22Rv1 (cell line): ENCODE measurements around the gene SGPL1.

Experiments
- ZFX ChIP-seq: fragments of 450-650 bp; IDR thresholded peaks from 2 replicates; pipeline ENCODE4 v1.6.1; 2017; ENCODE audit warnings: antibody characterized with exemption, borderline replicate concordance
- TF ChIP-seq, protein P1 (sequence below): fragments of 450-650 bp; IDR thresholded peaks from 2 replicates; pipeline ENCODE4 v1.5.1; 2017; ENCODE audit warnings: mild to moderate bottlenecking

DNA sequence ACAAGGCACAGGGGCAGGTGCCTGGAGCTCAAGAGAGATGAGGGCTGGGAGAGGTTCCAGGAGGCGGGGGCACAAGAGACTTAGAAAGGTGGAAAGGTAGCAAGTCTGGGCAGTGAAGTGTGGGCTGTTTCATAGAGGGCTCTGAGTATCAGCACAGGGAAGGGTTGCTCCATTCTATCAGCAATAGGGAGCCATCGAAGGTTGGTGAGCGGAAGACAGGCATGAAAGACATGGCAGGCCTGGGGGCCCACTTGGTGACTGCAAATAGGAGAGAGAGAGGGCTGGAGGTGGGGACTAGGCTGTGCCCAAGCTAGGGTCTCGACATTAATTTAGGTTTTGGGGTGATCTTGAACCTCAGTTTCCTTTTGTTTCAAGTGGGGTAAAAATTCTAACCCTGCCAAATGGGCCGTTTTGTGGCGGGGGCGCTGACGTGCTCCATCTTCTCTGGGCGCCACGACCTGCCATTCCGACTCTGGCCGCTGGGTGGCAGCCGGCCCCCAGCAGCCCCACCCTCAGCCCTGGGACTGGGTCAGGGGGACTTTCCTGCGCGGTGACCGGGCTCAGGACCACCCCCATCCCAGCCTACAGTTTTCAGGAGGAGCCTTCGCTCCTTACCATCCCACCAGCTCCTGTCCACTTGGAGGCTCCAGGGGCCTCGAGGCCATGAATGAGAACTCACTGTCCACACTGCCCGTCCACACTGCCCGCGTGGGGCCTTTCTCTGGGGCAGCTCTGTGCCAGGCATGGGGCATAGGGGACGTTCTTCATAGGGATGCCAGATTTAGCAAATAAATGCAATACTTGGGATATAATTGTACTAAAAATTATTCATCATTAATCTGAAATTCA is 109.9 kb downstream of the SGPL1 start:
- TF ChIP-seq, protein P1, sequence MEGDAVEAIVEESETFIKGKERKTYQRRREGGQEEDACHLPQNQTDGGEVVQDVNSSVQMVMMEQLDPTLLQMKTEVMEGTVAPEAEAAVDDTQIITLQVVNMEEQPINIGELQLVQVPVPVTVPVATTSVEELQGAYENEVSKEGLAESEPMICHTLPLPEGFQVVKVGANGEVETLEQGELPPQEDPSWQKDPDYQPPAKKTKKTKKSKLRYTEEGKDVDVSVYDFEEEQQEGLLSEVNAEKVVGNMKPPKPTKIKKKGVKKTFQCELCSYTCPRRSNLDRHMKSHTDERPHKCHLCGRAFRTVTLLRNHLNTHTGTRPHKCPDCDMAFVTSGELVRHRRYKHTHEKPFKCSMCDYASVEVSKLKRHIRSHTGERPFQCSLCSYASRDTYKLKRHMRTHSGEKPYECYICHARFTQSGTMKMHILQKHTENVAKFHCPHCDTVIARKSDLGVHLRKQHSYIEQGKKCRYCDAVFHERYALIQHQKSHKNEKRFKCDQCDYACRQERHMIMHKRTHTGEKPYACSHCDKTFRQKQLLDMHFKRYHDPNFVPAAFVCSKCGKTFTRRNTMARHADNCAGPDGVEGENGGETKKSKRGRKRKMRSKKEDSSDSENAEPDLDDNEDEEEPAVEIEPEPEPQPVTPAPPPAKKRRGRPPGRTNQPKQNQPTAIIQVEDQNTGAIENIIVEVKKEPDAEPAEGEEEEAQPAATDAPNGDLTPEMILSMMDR = peak; percentile 98
- no peak for TF ChIP-seq ZFX
